NCI-H2196 (cell line): Measurements from ENCODE around the gene PLAAT4.
"Not testable (repeated sequence)": the region's sequence is repeated elsewhere in the genome, so short reads cannot be mapped to it uniquely, and the experiment has no call there.

Experiments used
- DNase-seq: peaks from one replicate; lab custom pipeline; 2025; ENCODE audit not compliant: unreplicated experiment; lab: John Stamatoyannopoulos, UW

The PLAAT4 gene

GRCh38 chr11:63567044-63567840 lies 30.6 kb downstream of the PLAAT4 start:
- DNase-seq = peak; percentile 67

- DNase-seq = no peak
Observed at GRCh38 chr11:63569570-63569969, 33.0 kb downstream of the PLAAT4 start.

GRCh38 chr11:63572026-63572688 lies 35.5 kb downstream of the PLAAT4 start:
- no peak for DNase-seq

- DNase-seq = peak; percentile 54
Observed at GRCh38 chr11:63573881-63574855, 37.6 kb downstream of the PLAAT4 start.

- no peak for DNase-seq
Observed at GRCh38 chr11:63574856-63575602, 38.4 kb downstream of the PLAAT4 start.

- not testable (repeated sequence) for DNase-seq
Observed at GRCh38 chr11:63578882-63579281, 42.3 kb downstream of the PLAAT4 start.

GRCh38 chr11:63581224-63581623 lies 44.6 kb downstream of the PLAAT4 start:
- not testable (repeated sequence) for DNase-seq

GRCh38 chr11:63583357-63583677 lies 46.7 kb downstream of the PLAAT4 start:
- no peak for DNase-seq

GRCh38 chr11:63586451-63587166 lies 50.0 kb downstream of the PLAAT4 start:
- DNase-seq = no peak

GRCh38 chr11:63589000-63589399 lies 52.4 kb downstream of the PLAAT4 start:
- peak; percentile 8 for DNase-seq

GRCh38 chr11:63590024-63590788 lies 53.6 kb downstream of the PLAAT4 start:
- no peak for DNase-seq

GRCh38 chr11:63592975-63593395 lies 56.4 kb downstream of the PLAAT4 start:
- peak; percentile 29 for DNase-seq

GRCh38 chr11:63595296-63595695 lies 58.7 kb downstream of the PLAAT4 start:
- DNase-seq = no peak
